ENCODE data around the gene CDAN1.

DNA sequence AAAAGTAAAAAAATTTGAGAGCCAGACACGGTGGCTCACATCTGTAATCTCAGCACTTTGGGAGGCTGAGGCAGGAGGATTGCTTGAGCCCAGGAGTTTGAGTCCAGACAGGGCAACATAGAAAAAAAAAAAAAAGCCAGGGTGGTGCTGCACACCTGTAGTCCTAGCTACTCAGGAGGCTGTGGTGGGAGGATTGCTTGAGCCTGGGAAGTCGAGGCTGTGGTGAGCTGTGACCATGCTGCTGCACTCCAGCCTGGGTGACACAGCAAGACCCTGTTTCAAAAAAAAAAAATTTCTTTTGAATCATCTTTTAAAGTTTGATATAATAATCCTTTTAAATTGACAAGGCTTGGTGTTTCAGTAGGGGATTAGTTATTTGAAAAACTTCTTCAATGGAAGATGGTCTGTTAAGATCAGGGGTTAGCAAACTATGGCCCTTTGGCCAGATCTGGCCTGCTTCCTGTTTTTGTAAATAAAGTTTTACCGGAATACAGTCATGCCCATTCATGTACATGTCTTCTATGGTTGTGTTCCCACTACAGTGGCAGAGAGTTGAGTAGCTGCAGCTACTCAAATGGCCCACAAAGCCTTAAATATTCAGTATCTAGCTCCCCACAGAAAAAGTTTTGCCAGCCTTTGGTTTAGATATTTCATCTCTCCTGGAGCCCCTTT, 28.9 kb downstream of the CDAN1 start:
- TF ChIP-seq, protein P1, sequence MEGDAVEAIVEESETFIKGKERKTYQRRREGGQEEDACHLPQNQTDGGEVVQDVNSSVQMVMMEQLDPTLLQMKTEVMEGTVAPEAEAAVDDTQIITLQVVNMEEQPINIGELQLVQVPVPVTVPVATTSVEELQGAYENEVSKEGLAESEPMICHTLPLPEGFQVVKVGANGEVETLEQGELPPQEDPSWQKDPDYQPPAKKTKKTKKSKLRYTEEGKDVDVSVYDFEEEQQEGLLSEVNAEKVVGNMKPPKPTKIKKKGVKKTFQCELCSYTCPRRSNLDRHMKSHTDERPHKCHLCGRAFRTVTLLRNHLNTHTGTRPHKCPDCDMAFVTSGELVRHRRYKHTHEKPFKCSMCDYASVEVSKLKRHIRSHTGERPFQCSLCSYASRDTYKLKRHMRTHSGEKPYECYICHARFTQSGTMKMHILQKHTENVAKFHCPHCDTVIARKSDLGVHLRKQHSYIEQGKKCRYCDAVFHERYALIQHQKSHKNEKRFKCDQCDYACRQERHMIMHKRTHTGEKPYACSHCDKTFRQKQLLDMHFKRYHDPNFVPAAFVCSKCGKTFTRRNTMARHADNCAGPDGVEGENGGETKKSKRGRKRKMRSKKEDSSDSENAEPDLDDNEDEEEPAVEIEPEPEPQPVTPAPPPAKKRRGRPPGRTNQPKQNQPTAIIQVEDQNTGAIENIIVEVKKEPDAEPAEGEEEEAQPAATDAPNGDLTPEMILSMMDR (IDR thresholded peaks at IDR 0.05; ENCODE audit: poor library complexity, severe bottlenecking), result no peak
- TF ChIP-seq, protein P2, sequence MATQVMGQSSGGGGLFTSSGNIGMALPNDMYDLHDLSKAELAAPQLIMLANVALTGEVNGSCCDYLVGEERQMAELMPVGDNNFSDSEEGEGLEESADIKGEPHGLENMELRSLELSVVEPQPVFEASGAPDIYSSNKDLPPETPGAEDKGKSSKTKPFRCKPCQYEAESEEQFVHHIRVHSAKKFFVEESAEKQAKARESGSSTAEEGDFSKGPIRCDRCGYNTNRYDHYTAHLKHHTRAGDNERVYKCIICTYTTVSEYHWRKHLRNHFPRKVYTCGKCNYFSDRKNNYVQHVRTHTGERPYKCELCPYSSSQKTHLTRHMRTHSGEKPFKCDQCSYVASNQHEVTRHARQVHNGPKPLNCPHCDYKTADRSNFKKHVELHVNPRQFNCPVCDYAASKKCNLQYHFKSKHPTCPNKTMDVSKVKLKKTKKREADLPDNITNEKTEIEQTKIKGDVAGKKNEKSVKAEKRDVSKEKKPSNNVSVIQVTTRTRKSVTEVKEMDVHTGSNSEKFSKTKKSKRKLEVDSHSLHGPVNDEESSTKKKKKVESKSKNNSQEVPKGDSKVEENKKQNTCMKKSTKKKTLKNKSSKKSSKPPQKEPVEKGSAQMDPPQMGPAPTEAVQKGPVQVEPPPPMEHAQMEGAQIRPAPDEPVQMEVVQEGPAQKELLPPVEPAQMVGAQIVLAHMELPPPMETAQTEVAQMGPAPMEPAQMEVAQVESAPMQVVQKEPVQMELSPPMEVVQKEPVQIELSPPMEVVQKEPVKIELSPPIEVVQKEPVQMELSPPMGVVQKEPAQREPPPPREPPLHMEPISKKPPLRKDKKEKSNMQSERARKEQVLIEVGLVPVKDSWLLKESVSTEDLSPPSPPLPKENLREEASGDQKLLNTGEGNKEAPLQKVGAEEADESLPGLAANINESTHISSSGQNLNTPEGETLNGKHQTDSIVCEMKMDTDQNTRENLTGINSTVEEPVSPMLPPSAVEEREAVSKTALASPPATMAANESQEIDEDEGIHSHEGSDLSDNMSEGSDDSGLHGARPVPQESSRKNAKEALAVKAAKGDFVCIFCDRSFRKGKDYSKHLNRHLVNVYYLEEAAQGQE (IDR thresholded peaks at IDR 0.05; ENCODE audit: borderline replicate concordance), result no peak
- TF ChIP-seq POLR2AphosphoS5 (IDR thresholded peaks at IDR 0.05) (no peak), SMC3 (conservative IDR thresholded peaks at IDR 0.05; ENCODE audit: poor library complexity) (no peak), EP300 (conservative IDR thresholded peaks at IDR 0.05; ENCODE audit: poor library complexity, severe bottlenecking) (no peak), EZH2 (IDR thresholded peaks at IDR 0.05; ENCODE audit: borderline replicate concordance, insufficient read depth, low read length, poor library complexity, severe bottlenecking) (no peak), RAD21 (conservative IDR thresholded peaks at IDR 0.05) (no peak), TAF1 (IDR thresholded peaks at IDR 0.05; ENCODE audit: low read depth) (no peak)

Data from neural cell (in vitro differentiated cells).